HCT116 (cell line): ENCODE measurements around the gene FAM53A.

Experiments used
- EZH2 ChIP-seq: fragments of 200-600 bp; sonication (generic); IDR thresholded peaks from 2 replicates; pipeline ENCODE4 v1.6.1; 2017; ENCODE audit warnings: antibody characterized with exemption, mixed run types
- POLR2AphosphoS5 ChIP-seq: IDR thresholded peaks from 2 replicates; pipeline ENCODE4 v1.6.1; 2011; ENCODE audit warnings: mild to moderate bottlenecking, low read depth, low read length, moderate library complexity

DNA sequence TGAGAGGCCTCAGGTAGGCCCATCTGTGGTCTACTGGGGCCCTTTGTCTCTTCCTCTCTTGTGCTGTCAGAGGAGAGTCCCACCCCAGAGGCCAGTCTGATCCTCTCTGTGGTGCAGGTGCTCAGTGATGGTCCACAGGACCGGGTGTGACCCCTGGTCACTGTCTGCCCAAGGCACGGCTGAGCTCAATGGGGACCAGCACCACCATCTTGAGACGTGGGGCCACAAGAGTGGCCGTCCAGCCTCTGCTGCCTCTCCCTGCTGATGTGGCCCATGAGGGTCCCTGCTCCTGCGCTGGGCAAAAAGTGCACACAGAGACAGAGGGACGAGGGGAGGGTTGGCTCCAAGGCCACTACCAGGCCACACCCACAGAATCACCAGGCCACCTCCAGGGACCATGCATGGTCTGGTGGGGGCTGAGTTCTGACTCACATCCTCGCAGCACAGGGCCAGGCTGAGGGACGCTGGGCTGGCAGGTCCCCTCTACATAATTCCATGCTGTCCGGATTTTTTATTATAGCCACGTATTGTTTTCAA is 88.3 kb downstream of the FAM53A start:
- TF ChIP-seq EZH2 = no peak
- TF ChIP-seq POLR2AphosphoS5 = no peak
